HG03432 (cell line): ENCODE data around the gene CECR2.
"Not testable (repeated sequence)": the region's sequence is repeated elsewhere in the genome, so short reads cannot be mapped to it uniquely, and the experiment has no call there.

Experiments
- ATAC-seq: cut with Tn5 transposase; IDR thresholded peaks from one replicate; pipeline ENCODE4 v1.9.1; 2021; ENCODE audit warnings: mild to moderate bottlenecking, moderate library complexity; ENCODE audit not compliant: unreplicated experiment

The CECR2 gene

GRCh38 chr22:17501679-17502285 lies 132.5 kb downstream of the CECR2 start:
- ATAC-seq: peak; percentile 69

- no peak for ATAC-seq
These were observed 138.8 kb downstream of the CECR2 start for GRCh38 chr22:17508110-17508509.

GRCh38 chr22:17512960-17513359 lies 143.7 kb downstream of the CECR2 start:
- no peak for ATAC-seq

- ATAC-seq: no peak
These were observed 144.4 kb downstream of the CECR2 start for GRCh38 chr22:17513612-17514011.

GRCh38 chr22:17514084-17514483 lies 144.8 kb downstream of the CECR2 start:
- ATAC-seq: no peak

GRCh38 chr22:17518406-17518805 lies 149.1 kb downstream of the CECR2 start:
- no peak for ATAC-seq

- ATAC-seq: not testable (repeated sequence)
These were observed 152.7 kb downstream of the CECR2 start for GRCh38 chr22:17521971-17522370.

- ATAC-seq: no peak
These were observed 154.7 kb downstream of the CECR2 start for GRCh38 chr22:17523925-17524324.

GRCh38 chr22:17536269-17536668 lies 167.0 kb downstream of the CECR2 start:
- no peak for ATAC-seq

- ATAC-seq: no peak
These were observed 167.9 kb downstream of the CECR2 start for GRCh38 chr22:17537155-17537554.

- ATAC-seq: no peak
These were observed 171.2 kb downstream of the CECR2 start for GRCh38 chr22:17540481-17540880.

GRCh38 chr22:17541476-17541875 lies 172.2 kb downstream of the CECR2 start:
- ATAC-seq: no peak

GRCh38 chr22:17542452-17542851 lies 173.2 kb downstream of the CECR2 start:
- ATAC-seq: no peak

- ATAC-seq: no peak
These were observed 178.9 kb downstream of the CECR2 start for GRCh38 chr22:17548010-17548755.

GRCh38 chr22:17548756-17549035 lies 179.4 kb downstream of the CECR2 start:
- no peak for ATAC-seq

- ATAC-seq: no peak
These were observed 179.9 kb downstream of the CECR2 start for GRCh38 chr22:17549183-17549582.

GRCh38 chr22:17549655-17550054 lies 180.4 kb downstream of the CECR2 start:
- ATAC-seq: no peak

GRCh38 chr22:17552737-17553136 lies 183.5 kb downstream of the CECR2 start:
- no peak for ATAC-seq

- no peak for ATAC-seq
These were observed 185.6 kb downstream of the CECR2 start for GRCh38 chr22:17554814-17555213.

GRCh38 chr22:17559188-17559587 lies 189.9 kb downstream of the CECR2 start:
- ATAC-seq: no peak

GRCh38 chr22:17562906-17563870 lies 193.9 kb downstream of the CECR2 start, which contains the start of gene SLC25A18:
Gene SLC25A18 (plus strand): TSS chr22:17563498. CDS start chr22:17579945, 16,447 bp downstream.
- ATAC-seq: no peak
